Adrenal gland (tissue), 5 donors: ENCODE measurements around the gene PRELID3B.

Source experiments
- POLR2A ChIP-seq, 2 donors: fragments of 450-650 bp; IDR thresholded peaks; one replicate each; pipeline ENCODE4 v1.6.1; 2017; ENCODE audit warnings: antibody characterized with exemption in 2 of 2, mild to moderate bottlenecking in 2 of 2, moderate library complexity in 1 of 2
- TF ChIP-seq, protein P1 (sequence below), 6 experiments: fragments of 450-650 bp in 4 of 6; fragments of 200-600 bp in 2 of 6; sonication (generic) in 1 of 6; IDR thresholded peaks; 1 replicate in 5 of 6; 2 replicates in 1 of 6; pipeline versions ENCODE4 v1.5.1 to v1.8.0; 2016 to 2021; ENCODE audit warnings: antibody characterized with exemption in 6 of 6, mild to moderate bottlenecking in 2 of 6, moderate library complexity in 1 of 6
- donor health status: DM: no; HTN: no; CAD: no.

DNA sequence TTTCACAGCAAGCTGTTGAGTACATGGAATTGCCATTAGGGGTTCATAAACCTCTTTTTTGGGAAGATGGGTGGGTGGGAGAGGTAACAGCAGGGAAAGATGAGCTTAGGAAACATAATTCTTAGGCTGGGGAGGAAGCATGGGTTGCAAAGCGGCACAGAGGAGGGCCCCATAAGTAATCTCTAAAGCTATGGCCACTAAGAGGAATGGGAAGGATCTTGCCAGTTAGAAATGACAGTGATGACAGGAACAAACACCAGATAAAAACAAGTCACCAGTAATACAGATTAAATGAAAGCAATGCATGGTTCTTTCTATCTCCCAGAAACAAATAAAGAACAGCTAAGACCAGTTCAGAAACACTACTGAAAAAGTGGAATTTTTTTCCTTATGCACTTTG is 31.0 kb upstream of the PRELID3B start:
- TF ChIP-seq, protein P1, sequence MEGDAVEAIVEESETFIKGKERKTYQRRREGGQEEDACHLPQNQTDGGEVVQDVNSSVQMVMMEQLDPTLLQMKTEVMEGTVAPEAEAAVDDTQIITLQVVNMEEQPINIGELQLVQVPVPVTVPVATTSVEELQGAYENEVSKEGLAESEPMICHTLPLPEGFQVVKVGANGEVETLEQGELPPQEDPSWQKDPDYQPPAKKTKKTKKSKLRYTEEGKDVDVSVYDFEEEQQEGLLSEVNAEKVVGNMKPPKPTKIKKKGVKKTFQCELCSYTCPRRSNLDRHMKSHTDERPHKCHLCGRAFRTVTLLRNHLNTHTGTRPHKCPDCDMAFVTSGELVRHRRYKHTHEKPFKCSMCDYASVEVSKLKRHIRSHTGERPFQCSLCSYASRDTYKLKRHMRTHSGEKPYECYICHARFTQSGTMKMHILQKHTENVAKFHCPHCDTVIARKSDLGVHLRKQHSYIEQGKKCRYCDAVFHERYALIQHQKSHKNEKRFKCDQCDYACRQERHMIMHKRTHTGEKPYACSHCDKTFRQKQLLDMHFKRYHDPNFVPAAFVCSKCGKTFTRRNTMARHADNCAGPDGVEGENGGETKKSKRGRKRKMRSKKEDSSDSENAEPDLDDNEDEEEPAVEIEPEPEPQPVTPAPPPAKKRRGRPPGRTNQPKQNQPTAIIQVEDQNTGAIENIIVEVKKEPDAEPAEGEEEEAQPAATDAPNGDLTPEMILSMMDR (IDR thresholded peaks at IDR 0.05): no peak
- no peak for TF ChIP-seq POLR2A (IDR thresholded peaks at IDR 0.05)
